ENCODE results near the gene PRR5.

Gene PRR5

GRCh38 chr22:44723801-44724200, 21.8 kb downstream of the PRR5 start:
- peaks cover 5% of the 10 kb centered on the region; the same call in 1 of the 2 replicates for H3K36me3 ChIP-seq (ENCODE audit: control insufficient read depth, insufficient read depth, low read length)
- H3K4me1 ChIP-seq (ENCODE audit: control insufficient read depth, insufficient read depth, low read length): peaks cover 8% of the 10 kb centered on the region; the same call in 1 of the 2 replicates

DNA sequence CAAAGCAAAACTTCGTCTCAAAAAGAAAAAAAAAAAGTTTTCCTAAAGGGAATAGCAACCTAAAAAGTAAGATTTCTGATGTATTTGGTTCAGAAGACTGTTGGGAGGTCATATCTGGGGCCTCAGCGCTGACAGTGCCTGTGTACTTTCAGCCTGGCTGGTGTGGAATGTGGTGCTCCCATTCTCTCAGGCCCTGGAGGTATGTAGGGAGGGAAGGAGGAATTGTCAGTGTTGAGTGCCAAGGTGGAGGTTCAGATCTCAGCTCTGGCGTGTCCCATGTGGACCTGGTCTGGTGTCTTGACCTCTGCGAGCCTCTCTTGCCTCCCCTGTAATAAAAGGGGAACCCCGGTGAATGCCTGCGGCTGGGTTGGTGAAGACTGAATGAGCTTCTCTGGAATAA, 22.4 kb downstream of the PRR5 start:
- H3K4me1 ChIP-seq (ENCODE audit: control insufficient read depth, insufficient read depth, low read length): peaks cover 8% of the 10 kb centered on the region; the same call in 1 of the 2 replicates
- no peak overlapping the region for H3K4me3 ChIP-seq (ENCODE audit: low read depth, low read length)
- no peaks in the 10 kb centered on the region for H3K27me3 ChIP-seq (ENCODE audit: control insufficient read depth, insufficient read depth, low read length)
- no peaks in the 10 kb centered on the region for H3K9me3 ChIP-seq (ENCODE audit: control insufficient read depth, insufficient read depth, low read depth, low read length)
- no peak overlapping the region for H3K27ac ChIP-seq (ENCODE audit: low read depth, low read length)
- H3K9ac ChIP-seq (ENCODE audit: low read length): no peak overlapping the region
- peaks cover 9% of the 10 kb centered on the region; the same call in 1 of the 2 replicates for H3K36me3 ChIP-seq (ENCODE audit: control insufficient read depth, insufficient read depth, low read length)

More at GRCh38 chr22:44723801-44724200, 21.8 kb downstream of the PRR5 start:
- H3K27ac ChIP-seq (ENCODE audit: low read depth, low read length): no peak overlapping the region
- no peak overlapping the region for H3K4me3 ChIP-seq (ENCODE audit: low read depth, low read length)
- no peaks in the 10 kb centered on the region for H3K27me3 ChIP-seq (ENCODE audit: control insufficient read depth, insufficient read depth, low read length)
- no peak overlapping the region for H3K9ac ChIP-seq (ENCODE audit: low read length)
- H3K9me3 ChIP-seq (ENCODE audit: control insufficient read depth, insufficient read depth, low read depth, low read length): no peaks in the 10 kb centered on the region

- no peaks in the 10 kb centered on the region for H3K27me3 ChIP-seq (ENCODE audit: control insufficient read depth, insufficient read depth, low read length)
- H3K9me3 ChIP-seq (ENCODE audit: control insufficient read depth, insufficient read depth, low read depth, low read length): no peaks in the 10 kb centered on the region
- H3K4me1 ChIP-seq (ENCODE audit: control insufficient read depth, insufficient read depth, low read length): peaks cover 8% of the 10 kb centered on the region; the same call in 1 of the 2 replicates
- no peak overlapping the region for H3K4me3 ChIP-seq (ENCODE audit: low read depth, low read length)
- H3K36me3 ChIP-seq (ENCODE audit: control insufficient read depth, insufficient read depth, low read length): peaks cover 9% of the 10 kb centered on the region; the same call in 1 of the 2 replicates
- H3K27ac ChIP-seq (ENCODE audit: low read depth, low read length): no peak overlapping the region
- no peak overlapping the region for H3K9ac ChIP-seq (ENCODE audit: low read length)
Observed at GRCh38 chr22:44724859-44725258, 22.9 kb downstream of the PRR5 start.

DNA sequence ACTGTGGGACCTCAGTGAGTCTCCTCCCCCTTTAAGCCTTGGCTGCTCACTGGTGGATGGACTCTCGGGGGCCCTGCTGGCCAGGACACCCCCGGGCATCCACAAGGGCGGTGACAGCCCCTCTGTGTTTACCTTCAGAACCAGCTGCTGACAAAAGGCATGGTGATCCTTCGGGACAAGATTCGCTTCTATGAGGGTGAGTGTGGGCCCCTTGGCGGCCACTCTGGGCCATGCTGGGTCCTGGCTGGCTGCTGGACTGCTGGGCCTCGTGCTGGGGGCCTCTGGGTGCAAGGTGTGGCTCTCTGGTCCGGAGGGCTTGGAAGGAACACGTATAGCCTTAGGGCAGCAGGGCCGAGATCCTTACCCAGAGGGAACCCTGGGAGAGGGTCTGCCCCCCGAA, 24.4 kb downstream of the PRR5 start:
- Histone ChIP-seq H3K36me3 (ENCODE audit: control insufficient read depth, insufficient read depth, low read length) (peaks cover 9% of the 10 kb centered on the region; the same call in 1 of the 2 replicates), H3K4me1 (ENCODE audit: control insufficient read depth, insufficient read depth, low read length) (0 out of 2 replicates have a peak, but pooled peaks cover under 1% of the 10 kb centered on the region), H3K4me3 (ENCODE audit: low read depth, low read length) (no peak overlapping the region), H3K27me3 (ENCODE audit: control insufficient read depth, insufficient read depth, low read length) (no peaks in the 10 kb centered on the region), H3K9me3 (ENCODE audit: control insufficient read depth, insufficient read depth, low read depth, low read length) (no peaks in the 10 kb centered on the region), H3K27ac (ENCODE audit: low read depth, low read length) (no peak overlapping the region), H3K9ac (ENCODE audit: low read length) (no peak overlapping the region)

DNA sequence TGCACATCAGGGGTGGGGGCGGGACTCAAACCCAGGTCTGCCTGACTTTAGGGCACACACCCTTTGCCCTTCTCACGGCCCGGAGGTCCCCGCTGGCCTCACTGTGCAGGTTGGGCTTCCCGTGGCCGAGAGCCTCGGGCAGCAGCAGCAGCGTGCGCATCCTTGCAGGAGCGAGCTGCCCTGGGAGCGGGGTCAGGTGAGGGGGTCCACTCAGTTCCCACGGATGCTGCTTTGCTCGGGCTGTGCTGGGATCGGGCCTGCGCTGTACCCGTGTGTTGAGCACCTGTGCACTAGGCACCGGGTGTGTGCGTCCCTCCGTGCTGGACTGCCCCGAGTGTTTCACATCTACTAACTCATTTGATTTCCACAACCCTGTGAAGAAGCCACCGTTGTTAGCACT, 25.1 kb downstream of the PRR5 start:
- Histone ChIP-seq H3K4me3 (ENCODE audit: low read depth, low read length) (no peak overlapping the region), H3K36me3 (ENCODE audit: control insufficient read depth, insufficient read depth, low read length) (peaks cover 9% of the 10 kb centered on the region; the same call in 1 of the 2 replicates), H3K4me1 (ENCODE audit: control insufficient read depth, insufficient read depth, low read length) (no peaks in the 10 kb centered on the region), H3K9me3 (ENCODE audit: control insufficient read depth, insufficient read depth, low read depth, low read length) (no peaks in the 10 kb centered on the region), H3K9ac (ENCODE audit: low read length) (no peak overlapping the region), H3K27me3 (ENCODE audit: control insufficient read depth, insufficient read depth, low read length) (no peaks in the 10 kb centered on the region), H3K27ac (ENCODE audit: low read depth, low read length) (no peak overlapping the region)

- Histone ChIP-seq H3K4me1 (ENCODE audit: control insufficient read depth, insufficient read depth, low read length) (no peaks in the 10 kb centered on the region), H3K36me3 (ENCODE audit: control insufficient read depth, insufficient read depth, low read length) (peaks cover 11% of the 10 kb centered on the region), H3K27ac (ENCODE audit: low read depth, low read length) (no peak overlapping the region), H3K27me3 (ENCODE audit: control insufficient read depth, insufficient read depth, low read length) (no peaks in the 10 kb centered on the region), H3K9me3 (ENCODE audit: control insufficient read depth, insufficient read depth, low read depth, low read length) (no peaks in the 10 kb centered on the region), H3K4me3 (ENCODE audit: low read depth, low read length) (no peak overlapping the region), H3K9ac (ENCODE audit: low read length) (no peak overlapping the region)
Observed at GRCh38 chr22:44727709-44728108, 25.7 kb downstream of the PRR5 start.

DNA sequence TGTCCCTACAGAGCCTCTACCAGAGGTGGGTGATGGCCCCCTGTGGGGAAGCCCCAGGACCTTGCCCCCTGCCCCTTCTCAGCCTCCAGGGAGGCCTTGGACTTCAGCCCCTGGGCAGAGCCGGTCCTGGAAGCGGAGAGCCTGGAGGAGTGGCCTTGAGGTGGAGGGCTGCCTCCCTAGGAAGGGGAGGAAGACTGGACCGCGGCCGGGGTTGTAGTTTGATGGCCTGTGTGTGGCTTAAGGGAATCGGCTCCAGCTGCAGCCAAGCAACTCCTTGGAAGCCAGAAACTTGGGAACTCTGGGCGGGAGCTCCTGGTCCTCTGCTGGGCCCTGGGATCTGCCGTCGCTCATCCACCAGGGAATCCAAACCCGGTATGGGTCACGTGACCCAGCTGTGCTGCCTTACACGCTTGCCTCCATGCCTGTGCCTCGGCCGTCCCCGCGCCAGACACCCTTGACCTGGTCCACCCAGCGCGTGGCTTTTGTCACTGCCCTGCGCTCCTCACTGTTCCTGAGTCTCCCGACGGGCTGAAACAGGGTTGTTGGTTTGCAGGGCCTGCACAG, 26.8 kb downstream of the PRR5 start:
- Histone ChIP-seq H3K9ac (ENCODE audit: low read length) (no peak overlapping the region), H3K4me1 (ENCODE audit: control insufficient read depth, insufficient read depth, low read length) (no peaks in the 10 kb centered on the region)

DNA sequence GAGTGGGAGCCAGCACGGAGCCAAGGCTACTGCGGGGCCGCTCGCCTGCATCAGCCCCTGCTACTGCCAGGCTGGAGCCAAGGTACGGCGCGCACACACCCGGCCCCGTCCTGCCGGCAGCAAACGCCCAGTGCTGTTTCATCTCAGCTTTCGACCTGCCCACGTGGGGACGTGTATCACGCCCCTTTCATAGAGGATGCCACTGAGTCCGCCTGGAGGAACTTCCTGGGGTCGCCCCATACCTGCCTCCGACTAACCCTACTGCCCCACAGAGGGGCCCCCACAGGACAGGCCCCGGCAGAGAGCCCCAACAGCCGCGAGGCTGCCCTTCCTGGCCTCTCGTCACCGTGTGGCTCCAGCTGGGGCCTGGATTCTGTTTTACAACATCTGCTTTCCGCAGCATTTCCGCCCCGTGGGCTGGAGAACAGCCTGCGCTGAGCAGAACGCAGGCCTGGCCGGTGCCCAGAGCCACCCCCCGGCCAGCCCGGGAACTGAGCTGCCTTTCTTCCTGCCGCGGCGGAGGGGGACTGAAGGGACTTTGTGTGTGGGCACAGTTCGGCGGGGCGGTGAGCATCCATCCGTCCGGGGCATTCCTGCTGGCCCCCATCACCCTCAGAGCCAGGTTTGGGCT, 27.5 kb downstream of the PRR5 start:
- Histone ChIP-seq H3K4me1 (ENCODE audit: control insufficient read depth, insufficient read depth, low read length) (no peaks in the 10 kb centered on the region), H3K4me3 (ENCODE audit: low read depth, low read length) (no peak overlapping the region), H3K27ac (ENCODE audit: low read depth, low read length) (no peak overlapping the region), H3K9ac (ENCODE audit: low read length) (no peak overlapping the region), H3K9me3 (ENCODE audit: control insufficient read depth, insufficient read depth, low read depth, low read length) (no peaks in the 10 kb centered on the region), H3K27me3 (ENCODE audit: control insufficient read depth, insufficient read depth, low read length) (no peaks in the 10 kb centered on the region), H3K36me3 (ENCODE audit: control insufficient read depth, insufficient read depth, low read length) (peaks cover 13% of the 10 kb centered on the region)

More for the DNA sequence above, 26.8 kb downstream of the PRR5 start:
- Histone ChIP-seq H3K27me3 (ENCODE audit: control insufficient read depth, insufficient read depth, low read length) (no peaks in the 10 kb centered on the region), H3K27ac (ENCODE audit: low read depth, low read length) (no peak overlapping the region), H3K9me3 (ENCODE audit: control insufficient read depth, insufficient read depth, low read depth, low read length) (no peaks in the 10 kb centered on the region), H3K4me3 (ENCODE audit: low read depth, low read length) (no peak overlapping the region), H3K36me3 (ENCODE audit: control insufficient read depth, insufficient read depth, low read length) (peaks cover 13% of the 10 kb centered on the region)

- Histone ChIP-seq H3K4me3 (ENCODE audit: low read depth, low read length) (no peak overlapping the region), H3K27me3 (ENCODE audit: control insufficient read depth, insufficient read depth, low read length) (no peaks in the 10 kb centered on the region), H3K9ac (ENCODE audit: low read length) (no peak overlapping the region), H3K9me3 (ENCODE audit: control insufficient read depth, insufficient read depth, low read depth, low read length) (no peaks in the 10 kb centered on the region), H3K36me3 (ENCODE audit: control insufficient read depth, insufficient read depth, low read length) (peaks cover 13% of the 10 kb centered on the region), H3K27ac (ENCODE audit: low read depth, low read length) (no peak overlapping the region), H3K4me1 (ENCODE audit: control insufficient read depth, insufficient read depth, low read length) (no peaks in the 10 kb centered on the region)
Observed at GRCh38 chr22:44730022-44730393, 28.0 kb downstream of the PRR5 start.

DNA sequence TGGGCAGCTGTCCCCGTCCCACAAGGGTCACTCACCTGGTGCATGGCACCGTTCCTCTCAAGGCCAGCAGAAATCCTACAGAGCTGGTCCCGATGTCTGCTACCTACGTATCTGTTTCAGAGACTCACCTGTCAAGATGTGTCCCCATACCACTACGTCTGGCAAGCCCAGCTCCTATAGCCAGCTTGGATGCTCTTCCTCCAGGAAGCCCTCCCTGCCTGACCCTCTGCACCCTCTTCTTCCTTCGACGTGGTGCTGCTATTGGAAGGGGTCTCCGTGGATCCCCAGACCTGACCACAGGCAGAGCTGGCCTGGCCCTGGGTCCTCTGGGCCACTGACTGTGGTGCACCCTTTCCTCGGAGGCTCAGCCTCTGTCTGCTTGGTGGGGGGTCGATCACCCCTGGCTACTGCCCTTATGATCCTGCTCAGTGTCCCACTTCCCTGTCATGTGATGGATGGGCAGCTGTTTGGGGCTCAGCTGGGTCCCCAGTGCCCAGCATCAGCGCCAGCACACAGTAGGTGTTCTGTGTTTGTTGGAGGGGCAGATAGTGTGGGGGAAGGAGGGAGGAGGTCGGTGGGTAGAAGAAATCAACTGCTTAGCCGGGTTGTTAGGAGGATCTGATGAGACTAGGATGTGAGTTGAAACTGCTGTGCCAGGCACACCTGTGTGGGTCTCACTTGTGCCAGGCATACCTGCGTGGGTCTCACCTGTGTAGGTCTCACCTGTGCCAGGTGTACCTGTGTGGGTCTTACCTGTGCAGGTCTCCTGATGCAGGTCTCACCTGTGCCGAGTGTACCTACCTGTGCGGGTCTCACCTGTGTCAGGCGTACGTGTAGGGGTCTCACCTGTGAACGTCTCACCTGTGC, 28.7 kb downstream of the PRR5 start:
- no peaks in the 10 kb centered on the region for H3K9me3 ChIP-seq (ENCODE audit: control insufficient read depth, insufficient read depth, low read depth, low read length)
- H3K27me3 ChIP-seq (ENCODE audit: control insufficient read depth, insufficient read depth, low read length): no peaks in the 10 kb centered on the region
- no peak overlapping the region for H3K4me3 ChIP-seq (ENCODE audit: low read depth, low read length)
- peaks cover 13% of the 10 kb centered on the region for H3K36me3 ChIP-seq (ENCODE audit: control insufficient read depth, insufficient read depth, low read length)
- H3K4me1 ChIP-seq (ENCODE audit: control insufficient read depth, insufficient read depth, low read length): no peaks in the 10 kb centered on the region
- H3K9ac ChIP-seq (ENCODE audit: low read length): no peak overlapping the region
- no peak overlapping the region for H3K27ac ChIP-seq (ENCODE audit: low read depth, low read length)

All from HUES6 (cell line).